GM12872 (cell line): Measurements from ENCODE around the gene SLC25A10.

ENCODE experiments used
- CTCF ChIP-seq: IDR thresholded peaks from 3 replicates; pipeline ENCODE4 v1.5.1; 2011; ENCODE audit warnings: low read depth, mild to moderate bottlenecking, low read length, moderate library complexity; ENCODE audit not compliant: insufficient read depth

SLC25A10 gene

GRCh38 chr17:81722184-81723120 is 10.4 kb downstream of the SLC25A10 start:
- no peak for TF ChIP-seq CTCF

GRCh38 chr17:81723651-81724209 is 11.6 kb downstream of the SLC25A10 start:
- no peak for TF ChIP-seq CTCF

- no peak for TF ChIP-seq CTCF
These were observed 13.4 kb downstream of the SLC25A10 start for GRCh38 chr17:81725439-81725838.

GRCh38 chr17:81726004-81726403 is 13.9 kb downstream of the SLC25A10 start:
- TF ChIP-seq CTCF: no peak

GRCh38 chr17:81727324-81728031 is 15.4 kb downstream of the SLC25A10 start:
- TF ChIP-seq CTCF: no peak

GRCh38 chr17:81733507-81734404 is 21.7 kb downstream of the SLC25A10 start:
- TF ChIP-seq CTCF: peak; percentile 94
